HG03060 (cell line): Measurements from ENCODE around the gene UBE2E2.

Experiments
- ATAC-seq: cut with Tn5 transposase; IDR thresholded peaks from one replicate; pipeline ENCODE4 v1.9.1; 2021; ENCODE audit warnings: low read depth, moderate number of reproducible peaks; ENCODE audit not compliant: unreplicated experiment

The UBE2E2 gene

GRCh38 chr3:23565041-23565775 lies 362.1 kb downstream of the UBE2E2 start:
- no peak for ATAC-seq

DNA sequence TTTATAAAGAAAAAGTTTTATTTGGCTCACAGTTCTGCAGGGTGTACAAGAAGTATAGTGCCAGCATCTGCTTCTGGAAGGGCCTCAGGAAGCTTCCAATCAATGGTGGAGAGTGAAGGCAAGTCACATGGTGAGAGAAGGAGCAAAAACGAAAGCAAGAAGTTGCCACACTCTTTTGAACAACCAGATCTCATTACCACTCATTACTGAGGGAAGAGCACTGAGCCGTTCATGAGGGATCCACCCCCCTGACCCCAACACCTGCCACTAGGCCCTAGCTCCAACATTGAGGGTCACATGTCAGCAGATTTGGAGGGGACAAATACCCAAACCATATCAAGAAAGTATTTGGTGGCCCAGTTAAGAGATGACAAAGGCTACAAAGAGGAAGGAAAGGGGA lies 363.4 kb downstream of the UBE2E2 start:
- no peak for ATAC-seq

GRCh38 chr3:23567917-23568316 lies 364.8 kb downstream of the UBE2E2 start:
- ATAC-seq: no peak

DNA sequence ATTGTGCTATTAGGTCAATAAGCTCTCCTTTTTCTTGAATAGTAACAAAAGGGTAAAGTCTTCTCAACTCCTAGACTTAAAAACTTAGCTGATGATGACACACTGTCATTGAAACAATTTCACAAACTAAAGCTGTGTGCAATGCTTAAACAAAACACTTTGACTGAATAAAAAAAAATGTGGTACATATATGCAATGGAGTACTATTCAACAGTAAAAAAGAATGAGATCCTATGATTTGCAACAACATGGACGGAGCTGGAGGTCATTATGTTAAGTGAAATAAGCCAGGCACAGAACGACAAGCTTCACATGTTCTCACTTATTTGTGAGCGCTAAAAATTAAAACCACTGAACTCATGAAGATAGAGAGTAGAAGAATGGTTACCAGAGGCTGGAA lies 370.7 kb downstream of the UBE2E2 start:
- no peak for ATAC-seq

DNA sequence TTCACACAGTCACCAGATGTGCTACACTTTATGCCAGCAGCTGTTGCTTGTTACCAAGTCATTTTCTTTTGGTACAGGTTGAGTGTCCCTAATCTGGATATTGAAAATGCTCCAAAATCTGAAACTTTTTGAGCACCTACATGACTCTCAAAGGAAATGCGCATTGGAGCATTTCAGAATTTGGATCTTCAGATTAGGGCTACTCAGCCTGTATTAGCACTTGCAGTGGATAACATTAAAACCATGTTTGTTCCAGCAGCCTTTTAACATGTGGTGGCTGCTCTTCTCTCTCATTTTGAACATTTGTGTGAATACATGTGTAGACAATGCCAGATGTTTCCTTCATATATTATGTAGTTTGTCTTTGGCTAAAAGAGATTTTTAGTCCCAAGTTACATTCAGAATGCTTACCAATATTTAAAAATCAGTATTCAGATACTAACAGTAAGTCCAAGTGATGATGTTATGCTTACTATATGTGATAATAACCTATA lies 371.7 kb downstream of the UBE2E2 start:
- ATAC-seq: no peak

GRCh38 chr3:23575697-23576096 lies 372.6 kb downstream of the UBE2E2 start:
- no peak for ATAC-seq

- no peak for ATAC-seq
These were observed 373.3 kb downstream of the UBE2E2 start for GRCh38 chr3:23576379-23576959.

DNA sequence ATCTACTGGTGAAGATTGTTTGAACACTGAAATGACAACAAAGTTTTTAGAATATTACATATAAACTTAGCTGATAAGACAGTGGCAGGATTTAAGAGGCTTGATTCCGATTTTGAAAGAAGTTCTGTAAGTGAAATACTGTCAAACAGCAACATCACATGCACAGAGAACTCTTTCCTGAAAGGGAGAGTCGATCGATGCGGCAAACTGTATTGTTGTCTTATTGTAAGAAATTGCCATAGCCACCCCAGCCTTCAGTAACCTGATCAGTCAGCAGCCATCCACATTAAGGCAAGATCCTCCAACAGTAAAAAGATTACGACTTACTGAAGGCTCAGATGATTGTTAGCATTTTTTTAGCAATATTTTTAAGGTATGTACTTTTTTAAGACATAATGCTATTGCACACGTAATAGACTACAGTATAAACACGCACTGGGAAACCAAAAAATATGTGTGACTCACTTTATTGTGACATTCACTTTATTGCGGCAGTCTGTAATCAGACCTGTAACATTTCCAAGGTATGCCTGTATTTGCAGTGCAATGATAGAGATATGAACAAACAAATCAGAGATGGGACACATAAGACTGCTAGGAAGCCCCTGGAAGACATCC lies 377.1 kb downstream of the UBE2E2 start:
- no peak for ATAC-seq

- no peak for ATAC-seq
These were observed 381.0 kb downstream of the UBE2E2 start for GRCh38 chr3:23583980-23584740.

DNA sequence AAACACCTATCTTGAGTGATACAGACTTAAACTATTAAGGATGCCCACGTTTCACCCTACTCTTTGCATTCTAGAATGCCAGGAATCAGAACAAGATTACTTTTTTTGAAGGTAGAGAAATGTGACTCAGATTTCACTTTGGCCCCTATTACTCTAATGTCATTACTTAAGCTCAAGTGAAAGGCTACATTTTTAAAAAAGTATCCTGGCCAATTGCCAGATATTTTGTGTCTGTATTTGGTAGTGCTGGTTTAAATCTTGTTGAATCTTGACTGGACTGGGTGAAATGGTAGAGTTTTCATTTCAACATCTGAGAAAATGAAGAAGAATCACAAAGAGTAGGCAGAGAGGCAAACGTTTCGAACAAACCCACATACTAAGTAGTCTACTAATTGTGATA lies 384.4 kb downstream of the UBE2E2 start:
- ATAC-seq: no peak

- no peak for ATAC-seq
These were observed 385.4 kb downstream of the UBE2E2 start for GRCh38 chr3:23588547-23588946.

DNA sequence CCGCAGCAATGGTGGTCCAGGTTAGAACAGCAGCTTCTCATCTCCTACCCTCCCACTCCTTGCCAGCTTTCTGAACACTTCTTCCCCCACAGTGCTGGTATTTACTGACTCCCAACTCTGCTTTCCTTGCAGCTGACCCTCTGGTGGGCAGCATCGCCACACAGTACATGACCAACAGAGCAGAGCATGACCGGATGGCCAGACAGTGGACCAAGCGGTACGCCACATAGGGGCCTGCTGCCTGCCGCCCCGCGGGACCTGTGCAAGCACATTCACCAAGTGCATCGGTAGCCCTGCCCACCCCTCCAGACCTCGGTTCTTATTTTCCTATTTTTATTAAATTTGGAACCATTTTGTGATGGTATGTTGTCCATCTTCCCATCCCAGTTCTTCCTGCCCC lies 386.5 kb downstream of the UBE2E2 start:
- ATAC-seq: no peak

DNA sequence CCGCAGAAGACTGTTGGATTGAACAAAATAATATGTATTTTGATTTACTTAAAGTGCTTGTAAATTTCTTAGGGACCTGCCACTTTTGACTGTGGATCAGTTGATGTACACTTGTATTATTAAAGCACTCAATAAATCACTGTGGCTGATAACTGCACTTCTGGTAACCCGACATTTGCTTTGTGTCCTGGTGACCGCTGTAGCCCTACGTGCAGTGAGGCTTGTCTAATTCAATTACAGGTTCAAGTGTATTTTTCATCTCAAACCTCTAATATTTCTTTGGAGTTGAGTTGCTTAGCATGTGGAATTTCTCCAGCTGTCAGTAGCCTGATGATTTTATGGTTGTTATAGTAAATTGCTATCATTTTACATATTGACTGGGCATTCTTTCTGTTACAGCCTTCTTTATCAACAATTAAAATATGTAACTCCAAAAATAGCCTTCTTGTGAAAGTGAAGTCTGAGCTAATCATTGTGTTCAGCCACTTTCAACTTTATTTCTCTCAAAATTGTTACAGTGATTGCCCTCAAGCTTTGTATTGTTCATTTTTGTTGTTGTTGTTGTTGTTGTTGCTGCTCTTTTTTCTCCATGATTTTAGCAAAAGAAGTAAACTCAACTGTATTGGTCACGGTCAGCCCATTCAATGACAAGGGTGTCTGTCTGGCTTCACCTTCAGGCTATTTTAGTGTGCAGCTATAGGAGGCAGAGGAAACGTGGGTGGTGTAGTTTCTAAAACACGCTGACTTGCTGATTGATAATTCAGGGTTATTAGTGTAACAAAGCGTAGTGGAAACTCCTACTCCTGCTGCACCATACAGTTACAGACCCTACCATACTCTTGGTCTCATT lies 387.5 kb downstream of the UBE2E2 start:
- ATAC-seq: peak; percentile 80

GRCh38 chr3:23591374-23591773 lies 388.2 kb downstream of the UBE2E2 start:
- no peak for ATAC-seq

GRCh38 chr3:23592961-23593931 lies 390.1 kb downstream of the UBE2E2 start:
- no peak for ATAC-seq

- no peak for ATAC-seq
These were observed 390.9 kb downstream of the UBE2E2 start for GRCh38 chr3:23594066-23594465.

GRCh38 chr3:23594894-23595670 lies 392.0 kb downstream of the UBE2E2 start:
- no peak for ATAC-seq

GRCh38 chr3:23595851-23596250 lies 392.7 kb downstream of the UBE2E2 start:
- ATAC-seq: no peak
